Mucosa of rectum (tissue), 2 donors: Measurements from ENCODE around the gene MIS18BP1.
"Not testable (repeated sequence)": the region's sequence is repeated elsewhere in the genome, so short reads cannot be mapped to it uniquely, and the experiment has no call there.

Source experiments
- H3K27ac ChIP-seq, 2 donors: one replicate each; pipeline ENCODE4 v1.7.0; 2013; ENCODE audit warnings: inconsistent platforms in 2 of 2, low read depth in 2 of 2, low read length in 2 of 2
- H3K27me3 ChIP-seq, 2 donors: one replicate each; pipeline ENCODE4 v1.7.0; 2013; ENCODE audit warnings: low read length in 2 of 2; ENCODE audit not compliant: control insufficient read depth in 2 of 2, insufficient read depth in 2 of 2
- H3K36me3 ChIP-seq, 2 donors: one replicate each; pipeline ENCODE4 v1.7.0; 2013; ENCODE audit warnings: low read length in 2 of 2; ENCODE audit not compliant: control insufficient read depth in 2 of 2, insufficient read depth in 2 of 2
- H3K4me1 ChIP-seq, 2 donors: one replicate each; pipeline ENCODE4 v1.7.0; 2013; ENCODE audit warnings: low read length in 2 of 2, mild to moderate bottlenecking in 1 of 2; ENCODE audit not compliant: control insufficient read depth in 2 of 2, insufficient read depth in 2 of 2
- H3K4me3 ChIP-seq, 2 donors: one replicate each; pipeline ENCODE4 v1.7.0; 2013; ENCODE audit warnings: low read length in 2 of 2
- H3K9ac ChIP-seq, 2 donors: one replicate each; pipeline ENCODE4 v1.7.0; 2013; ENCODE audit warnings: low read length in 2 of 2, low read depth in 1 of 2, mild to moderate bottlenecking in 1 of 2
- H3K9me3 ChIP-seq, 2 donors: one replicate each; pipeline ENCODE4 v1.7.0; 2013; ENCODE audit warnings: low read length in 2 of 2; ENCODE audit not compliant: control insufficient read depth in 2 of 2
- donor health status: healthy.
- donor health status: Normal muscosa, but diverticular disease.

The MIS18BP1 gene

DNA sequence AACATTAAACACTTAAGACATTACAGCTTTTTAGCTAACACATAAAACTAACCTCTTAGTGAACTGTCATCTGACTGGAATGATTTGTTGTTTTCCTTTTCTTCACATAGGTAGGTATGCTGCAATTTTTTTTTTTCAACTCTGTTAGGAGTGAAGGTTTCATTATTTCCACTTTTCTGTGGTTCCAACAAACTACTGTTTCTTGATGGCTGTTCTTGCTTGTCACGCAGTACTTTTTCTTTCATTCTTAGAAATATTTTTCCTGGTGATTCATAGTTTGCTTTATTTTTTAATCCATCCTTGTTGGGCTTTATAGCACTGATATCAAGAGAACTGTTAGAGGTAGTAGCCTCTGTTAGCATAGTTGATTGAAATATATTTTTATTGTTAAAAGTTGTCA lies 6.3 kb downstream of the MIS18BP1 start:
- Histone ChIP-seq H3K27me3 (no peaks in the 10 kb centered on the region), H3K4me3 (no peak overlapping the region), H3K36me3 (peaks cover 0 to 8% of the 10 kb centered on the region in 2 donors), H3K4me1 (peaks cover 2 to 5% of the 10 kb centered on the region in 2 donors), H3K9me3 (no peaks in the 10 kb centered on the region), H3K9ac (no peak overlapping the region), H3K27ac (no peak overlapping the region)

DNA sequence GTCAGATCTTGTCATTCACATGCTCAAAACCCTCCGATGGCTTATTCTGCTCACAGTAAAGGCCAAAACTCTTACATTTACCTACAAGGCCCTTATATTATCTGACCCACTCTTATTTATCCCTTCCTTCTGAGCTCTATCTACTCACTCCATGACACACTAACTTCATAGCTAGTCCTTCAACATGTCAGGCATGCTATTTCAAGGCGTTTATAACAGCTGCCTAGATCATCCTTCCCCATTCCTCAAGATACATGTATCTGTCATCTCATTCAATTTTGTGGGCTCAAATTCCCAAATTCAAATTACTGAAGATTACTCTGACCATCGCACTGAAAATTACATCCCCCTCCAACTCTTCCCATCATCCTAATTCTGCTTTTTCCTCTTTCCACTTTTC lies 6.9 kb downstream of the MIS18BP1 start:
- Histone ChIP-seq H3K27ac (no peak overlapping the region), H3K4me3 (no peak overlapping the region), H3K4me1 (peaks cover 2 to 3% of the 10 kb centered on the region in 2 donors), H3K27me3 (no peaks in the 10 kb centered on the region), H3K9me3 (no peaks in the 10 kb centered on the region), H3K36me3 (peaks cover 0 to 8% of the 10 kb centered on the region in 2 donors), H3K9ac (no peak overlapping the region)

DNA sequence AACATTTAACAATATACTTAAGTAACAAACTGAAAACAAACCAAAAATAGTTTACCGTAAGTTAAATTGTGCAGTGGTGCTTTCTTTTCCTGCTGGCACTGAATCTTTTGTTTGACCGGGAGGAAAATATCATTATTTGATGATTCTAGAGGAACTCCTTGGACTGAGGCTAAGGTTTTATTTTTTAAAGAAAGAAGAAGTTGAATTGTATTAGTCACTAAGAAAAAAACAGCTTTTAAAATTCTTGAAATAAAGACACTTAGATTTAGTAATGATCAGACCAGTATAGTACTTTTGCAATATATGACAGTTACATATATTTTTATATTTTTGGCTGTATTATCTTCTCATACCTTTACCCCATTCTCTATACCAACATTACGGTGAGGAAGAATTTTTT lies 10.3 kb downstream of the MIS18BP1 start:
- Histone ChIP-seq H3K4me3 (no peak overlapping the region), H3K27ac (no peak overlapping the region), H3K4me1 (peaks cover 0 to 2% of the 10 kb centered on the region in 2 donors), H3K36me3 (peaks cover 0 to 18% of the 10 kb centered on the region in 2 donors), H3K9me3 (no peaks in the 10 kb centered on the region), H3K27me3 (no peaks in the 10 kb centered on the region), H3K9ac (no peak overlapping the region)

DNA sequence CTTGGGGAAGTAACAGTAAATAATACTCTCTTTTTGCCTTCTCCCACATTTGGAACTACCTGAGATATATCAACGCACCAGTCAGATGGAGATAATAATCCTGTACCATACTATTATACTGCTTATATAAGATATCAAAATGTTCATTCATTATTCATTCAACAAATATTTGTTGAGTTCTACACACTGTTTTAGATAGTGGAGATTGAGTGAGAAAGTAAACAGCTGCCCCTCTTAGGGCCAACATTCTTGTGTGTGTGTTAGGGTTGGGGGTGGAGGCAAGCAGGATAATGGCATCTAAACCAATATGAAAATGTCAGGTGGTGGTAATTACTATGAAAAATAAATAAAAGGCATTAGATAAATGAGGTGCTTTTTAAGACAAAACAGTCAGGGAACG lies 14.0 kb downstream of the MIS18BP1 start:
- Histone ChIP-seq H3K9ac (no peak overlapping the region), H3K27ac (no peak overlapping the region), H3K36me3 (peaks cover 9 to 24% of the 10 kb centered on the region in 2 donors)

DNA sequence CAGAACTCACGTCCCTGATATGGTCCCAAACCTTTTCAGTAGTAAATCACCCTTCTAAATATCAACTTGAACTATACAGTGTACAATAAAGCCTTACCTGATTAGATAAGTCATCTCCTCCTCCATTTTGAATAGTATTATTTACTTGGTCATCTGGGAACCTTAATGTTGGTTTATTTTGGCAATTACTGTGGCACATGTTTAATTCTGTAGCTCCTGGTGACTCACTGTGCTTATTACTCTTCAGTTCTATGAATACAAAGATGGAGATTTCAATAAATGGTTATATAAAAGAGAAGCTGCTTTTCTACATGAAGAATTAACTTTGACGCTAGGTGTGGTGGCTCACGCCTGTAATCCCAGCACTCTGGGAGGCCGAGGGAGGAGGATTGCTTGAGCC lies 25.4 kb downstream of the MIS18BP1 start:
- Histone ChIP-seq H3K9me3 (no peaks in the 10 kb centered on the region), H3K36me3 (peaks cover 40 to 46% of the 10 kb centered on the region in 2 donors), H3K9ac (no peak overlapping the region), H3K4me1 (no peaks in the 10 kb centered on the region), H3K4me3 (no peak overlapping the region), H3K27ac (no peak overlapping the region), H3K27me3 (no peaks in the 10 kb centered on the region)

More for the DNA sequence above, 14.0 kb downstream of the MIS18BP1 start:
- H3K4me3 ChIP-seq = no peak overlapping the region
- H3K4me1 ChIP-seq = no peaks in the 10 kb centered on the region
- no peaks in the 10 kb centered on the region for H3K9me3 ChIP-seq
- no peaks in the 10 kb centered on the region for H3K27me3 ChIP-seq

DNA sequence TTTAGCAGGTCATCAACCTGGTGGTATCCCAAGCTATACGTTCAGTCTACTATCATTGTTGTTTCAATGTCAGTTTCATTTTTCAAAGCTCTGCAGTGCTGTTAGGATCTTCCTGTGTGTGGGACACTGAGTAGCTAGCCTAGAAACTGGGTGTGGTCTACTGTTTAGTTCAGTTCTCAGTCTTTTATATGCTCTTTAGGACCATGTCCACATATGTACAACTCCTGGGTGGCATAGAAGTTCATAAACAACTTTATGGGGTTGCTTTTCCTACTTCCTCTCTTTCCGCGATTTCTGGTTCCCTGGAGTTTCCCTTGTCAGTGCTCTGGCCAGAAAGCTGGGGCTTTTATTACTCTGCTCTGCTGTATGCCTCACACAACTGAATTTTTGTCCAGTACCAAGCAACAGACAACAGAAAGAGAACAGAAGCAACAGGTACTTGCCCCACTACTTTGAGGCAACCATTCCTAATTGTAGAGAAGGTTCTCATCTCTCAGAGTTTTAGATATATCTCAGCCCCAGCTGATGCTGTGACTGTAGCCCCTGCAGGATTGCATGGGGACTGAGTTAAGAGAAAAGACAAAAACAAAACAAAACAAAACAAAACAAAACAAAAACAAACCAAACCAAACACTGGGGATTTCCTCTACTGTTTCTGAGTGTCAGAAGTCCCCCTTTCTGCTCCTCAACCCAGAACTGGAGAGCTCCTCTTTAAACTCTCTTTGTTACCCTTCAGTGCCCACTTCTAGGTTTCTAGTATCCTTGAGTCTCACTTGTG lies 30.3 kb downstream of the MIS18BP1 start:
- Histone ChIP-seq H3K4me3 (no peak overlapping the region), H3K27me3 (no peaks in the 10 kb centered on the region), H3K4me1 (no peaks in the 10 kb centered on the region), H3K9ac (no peak overlapping the region), H3K36me3 (peaks cover 14 to 30% of the 10 kb centered on the region in 2 donors), H3K9me3 (no peaks in the 10 kb centered on the region), H3K27ac (no peak overlapping the region)

DNA sequence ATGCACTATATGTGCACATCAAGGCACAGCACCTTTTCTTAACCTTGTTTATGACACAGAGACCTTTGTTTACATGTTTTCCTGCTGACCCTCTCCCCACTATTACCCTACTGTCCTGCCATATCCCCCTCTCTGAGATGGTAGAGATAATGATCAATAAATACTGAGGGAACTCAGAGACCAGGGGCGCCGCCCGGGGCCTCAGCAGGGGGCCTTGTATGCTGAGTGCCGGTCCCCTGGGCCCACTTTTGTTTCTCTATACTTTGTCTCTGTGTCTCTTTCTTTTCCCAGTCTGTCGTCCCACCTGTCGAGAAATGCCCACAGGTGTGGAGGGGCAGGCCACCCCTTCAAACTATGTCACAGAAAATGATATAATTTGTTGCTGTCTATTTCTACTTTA lies 38.7 kb downstream of the MIS18BP1 start:
- H3K4me3 ChIP-seq, H3K27me3 ChIP-seq, H3K4me1 ChIP-seq, H3K27ac ChIP-seq, H3K9ac ChIP-seq, H3K9me3 ChIP-seq: not testable (repeated sequence)
- peaks cover 12 to 25% of the 10 kb centered on the region in 2 donors for H3K36me3 ChIP-seq

DNA sequence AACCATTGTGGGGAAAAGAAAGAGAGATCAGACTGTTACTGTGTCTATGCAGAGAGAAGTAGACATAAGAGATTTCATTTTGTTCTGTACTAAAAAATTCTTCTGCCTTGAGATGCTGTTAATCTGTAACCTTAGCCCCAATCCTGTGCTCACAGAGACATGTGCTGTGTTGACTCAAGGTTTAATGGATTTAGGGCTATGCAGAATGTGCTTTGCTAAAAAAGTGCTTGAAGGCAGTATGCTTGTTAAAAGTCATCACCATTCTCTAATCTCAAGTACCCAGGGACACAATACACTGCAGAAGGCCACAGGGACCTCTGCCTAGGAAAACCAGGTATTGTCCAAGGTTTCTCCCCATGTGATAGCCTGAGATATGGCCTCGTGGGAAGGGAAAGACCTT lies 39.3 kb downstream of the MIS18BP1 start:
- peaks cover 12 to 27% of the 10 kb centered on the region in 2 donors for H3K36me3 ChIP-seq

DNA sequence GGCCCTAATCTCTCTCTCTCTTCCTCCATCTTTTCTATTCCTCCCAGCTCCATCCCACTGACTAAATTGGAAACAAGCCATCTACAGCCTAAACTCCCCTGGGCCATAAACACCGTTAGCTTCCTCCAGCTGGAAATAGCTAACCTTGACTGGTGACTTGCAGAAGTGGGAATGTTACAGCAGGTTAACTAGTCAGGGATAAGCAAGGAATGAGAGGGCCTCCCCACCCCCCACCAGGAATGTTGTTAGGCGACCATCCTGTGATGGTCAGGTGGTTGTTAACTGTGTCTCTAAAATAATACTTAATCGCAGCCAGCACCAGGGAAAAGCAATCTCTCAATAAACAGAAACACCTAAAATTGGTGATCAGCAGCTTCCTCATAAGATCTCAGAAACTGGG lies 40.8 kb downstream of the MIS18BP1 start:
- H3K27me3 ChIP-seq = no peaks in the 10 kb centered on the region
- no peaks in the 10 kb centered on the region for H3K9me3 ChIP-seq
- no peak overlapping the region for H3K4me3 ChIP-seq
- no peak overlapping the region for H3K9ac ChIP-seq
- H3K4me1 ChIP-seq = no peaks in the 10 kb centered on the region
- peaks cover 12 to 25% of the 10 kb centered on the region in 2 donors for H3K36me3 ChIP-seq
- H3K27ac ChIP-seq = no peak overlapping the region

More for the DNA sequence above, 39.3 kb downstream of the MIS18BP1 start:
- not testable (repeated sequence) for H3K4me3 ChIP-seq, H3K27me3 ChIP-seq, H3K4me1 ChIP-seq, H3K9ac ChIP-seq, H3K27ac ChIP-seq, H3K9me3 ChIP-seq

DNA sequence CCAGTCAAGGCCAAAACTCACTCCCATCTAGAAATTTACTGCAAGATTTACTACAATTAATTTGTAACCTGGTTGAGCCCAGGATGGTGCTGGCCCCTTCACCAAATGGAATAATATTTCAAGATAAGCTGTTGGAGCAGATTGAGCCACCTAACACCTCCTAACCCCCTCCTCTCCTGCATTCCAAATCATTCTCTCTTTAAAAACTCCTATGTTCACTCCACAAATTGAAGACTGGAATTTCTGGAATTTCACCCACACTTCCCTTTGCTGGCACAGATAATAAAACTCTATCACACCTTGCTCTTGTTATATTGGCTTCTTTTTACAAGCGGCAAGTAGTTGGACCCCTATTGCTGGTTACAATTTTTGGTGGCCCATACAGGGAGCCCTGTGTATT lies 41.7 kb downstream of the MIS18BP1 start:
- Histone ChIP-seq H3K4me1 (no peaks in the 10 kb centered on the region), H3K36me3 (peaks cover 14 to 25% of the 10 kb centered on the region in 2 donors), H3K9ac (no peak overlapping the region)

More for the DNA sequence above, 41.7 kb downstream of the MIS18BP1 start:
- H3K27me3 ChIP-seq = no peaks in the 10 kb centered on the region
- no peak overlapping the region for H3K27ac ChIP-seq
- no peaks in the 10 kb centered on the region for H3K9me3 ChIP-seq
- no peak overlapping the region for H3K4me3 ChIP-seq
